ENCODE results near the gene PTPRQ.

The PTPRQ gene

DNA sequence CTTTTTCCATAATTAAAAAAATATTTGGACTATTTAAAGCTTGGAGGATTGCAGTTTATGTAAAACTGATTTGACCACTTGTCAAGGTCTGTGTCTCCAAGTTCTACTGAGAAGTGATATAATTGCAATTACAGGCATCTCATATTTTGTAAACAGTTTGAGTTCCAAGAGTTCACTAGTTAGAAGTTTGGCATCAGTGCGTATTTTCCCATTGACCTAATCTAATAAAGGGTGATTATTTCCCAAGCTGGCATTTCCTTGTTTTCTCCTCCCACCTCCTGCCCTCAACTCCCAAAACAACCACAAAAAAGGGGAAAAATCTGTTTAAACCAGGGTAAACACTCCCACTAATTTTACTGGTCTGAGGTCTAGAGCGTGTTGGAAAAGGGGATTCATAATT is 260.4 kb downstream of the PTPRQ start:
- DNase-seq (ENCODE audit: low read depth), result no peak

DNA sequence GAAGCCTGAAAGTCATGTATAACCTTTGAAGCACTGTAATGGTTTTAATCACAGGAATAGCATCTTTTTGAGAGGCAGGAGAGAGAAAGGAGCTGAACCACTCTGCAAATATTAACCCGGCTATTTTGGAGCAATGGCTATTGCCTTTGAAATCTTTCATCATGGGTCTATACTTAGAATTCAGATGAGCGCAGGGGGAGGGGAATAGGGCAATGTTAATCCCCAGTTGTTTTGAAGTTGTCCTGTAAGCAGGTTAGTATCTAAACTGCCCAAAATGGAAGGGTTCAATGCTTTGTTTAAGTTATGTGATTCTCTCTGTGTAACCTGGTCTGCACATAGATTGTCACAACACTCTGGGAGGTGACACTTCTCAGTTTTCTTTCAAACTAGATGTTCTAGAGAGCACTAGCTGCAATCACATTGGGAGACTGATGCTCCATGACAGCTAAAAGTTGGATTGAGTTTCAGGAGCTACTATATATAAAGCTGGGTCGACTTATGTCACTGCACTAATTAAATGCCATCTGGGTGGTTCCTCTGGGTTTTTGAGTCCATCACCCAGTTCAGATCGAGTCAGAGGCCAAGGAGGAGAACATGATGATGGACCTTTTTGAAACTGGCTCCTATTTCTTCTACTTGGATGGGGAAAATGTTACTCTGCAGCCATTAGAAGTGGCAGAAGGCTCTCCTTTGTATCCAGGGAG is 263.2 kb downstream of the PTPRQ start, which contains the start of gene MYF6:
TSS of gene MYF6 (plus strand) at position 509 of the 704 bp plus-strand sequence. CDS start at position 595, 86 bp downstream.
- no peak for DNase-seq (ENCODE audit: low read depth)

DNA sequence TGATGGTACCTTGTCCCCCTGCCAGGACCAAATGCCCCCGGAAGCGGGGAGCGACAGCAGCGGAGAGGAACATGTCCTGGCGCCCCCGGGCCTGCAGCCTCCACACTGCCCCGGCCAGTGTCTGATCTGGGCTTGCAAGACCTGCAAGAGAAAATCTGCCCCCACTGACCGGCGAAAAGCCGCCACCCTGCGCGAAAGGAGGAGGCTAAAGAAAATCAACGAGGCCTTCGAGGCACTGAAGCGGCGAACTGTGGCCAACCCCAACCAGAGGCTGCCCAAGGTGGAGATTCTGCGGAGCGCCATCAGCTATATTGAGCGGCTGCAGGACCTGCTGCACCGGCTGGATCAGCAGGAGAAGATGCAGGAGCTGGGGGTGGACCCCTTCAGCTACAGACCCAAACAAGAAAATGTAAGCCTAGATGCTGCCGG is 263.8 kb downstream of the PTPRQ start:
- DNase-seq (ENCODE audit: low read depth), result no peak

DNA sequence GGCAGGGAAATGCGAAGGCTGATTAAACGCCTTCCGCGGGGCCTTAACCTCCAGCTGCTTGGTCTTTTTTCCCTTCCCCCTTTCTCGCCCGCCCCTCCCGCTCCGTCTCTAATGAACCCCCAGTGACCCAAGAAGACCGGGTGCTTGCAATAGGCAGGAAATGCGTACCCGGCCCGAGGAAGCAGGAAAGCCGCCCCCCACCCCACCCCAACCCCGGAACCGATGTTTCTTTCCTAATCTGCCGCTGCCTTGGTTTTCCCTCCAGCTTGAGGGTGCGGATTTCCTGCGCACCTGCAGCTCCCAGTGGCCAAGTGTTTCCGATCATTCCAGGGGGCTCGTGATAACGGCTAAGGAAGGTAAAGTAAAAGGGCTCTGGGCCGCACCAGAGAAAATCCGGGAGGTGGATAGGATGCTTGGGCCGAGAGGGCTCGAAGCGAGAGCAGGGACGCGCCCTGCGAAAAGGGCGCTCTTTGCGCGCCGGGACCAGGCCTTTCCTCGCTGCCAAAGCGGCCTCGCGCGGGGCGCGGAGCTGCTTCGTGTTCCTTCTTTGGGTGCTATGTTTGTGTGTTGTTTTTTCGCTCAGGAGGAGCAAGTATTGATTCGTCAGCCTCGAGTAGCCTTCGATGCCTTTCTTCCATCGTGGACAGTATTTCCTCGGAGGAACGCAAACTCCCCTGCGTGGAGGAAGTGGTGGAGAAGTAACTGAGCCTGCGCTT is 264.4 kb downstream of the PTPRQ start:
- DNase-seq (ENCODE audit: low read depth), result no peak

DNA sequence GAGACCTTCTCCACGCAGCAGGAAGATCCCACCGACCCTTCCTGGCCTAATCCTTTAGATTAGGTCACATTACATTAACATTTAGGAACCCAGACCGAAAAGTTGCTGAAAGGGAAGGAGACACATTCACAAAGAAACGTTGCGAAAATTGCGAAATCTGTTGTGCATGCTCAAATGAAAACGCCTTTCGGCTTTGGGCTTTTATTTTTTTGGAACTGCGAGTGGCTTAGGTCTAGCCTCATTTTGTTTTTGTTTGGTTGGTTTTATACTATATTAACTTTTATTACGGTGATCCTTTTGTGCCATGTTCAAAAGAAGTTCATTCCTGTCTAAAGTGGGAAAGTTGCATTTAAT is 264.9 kb downstream of the PTPRQ start:
- DNase-seq (ENCODE audit: low read depth), result no peak

DNA sequence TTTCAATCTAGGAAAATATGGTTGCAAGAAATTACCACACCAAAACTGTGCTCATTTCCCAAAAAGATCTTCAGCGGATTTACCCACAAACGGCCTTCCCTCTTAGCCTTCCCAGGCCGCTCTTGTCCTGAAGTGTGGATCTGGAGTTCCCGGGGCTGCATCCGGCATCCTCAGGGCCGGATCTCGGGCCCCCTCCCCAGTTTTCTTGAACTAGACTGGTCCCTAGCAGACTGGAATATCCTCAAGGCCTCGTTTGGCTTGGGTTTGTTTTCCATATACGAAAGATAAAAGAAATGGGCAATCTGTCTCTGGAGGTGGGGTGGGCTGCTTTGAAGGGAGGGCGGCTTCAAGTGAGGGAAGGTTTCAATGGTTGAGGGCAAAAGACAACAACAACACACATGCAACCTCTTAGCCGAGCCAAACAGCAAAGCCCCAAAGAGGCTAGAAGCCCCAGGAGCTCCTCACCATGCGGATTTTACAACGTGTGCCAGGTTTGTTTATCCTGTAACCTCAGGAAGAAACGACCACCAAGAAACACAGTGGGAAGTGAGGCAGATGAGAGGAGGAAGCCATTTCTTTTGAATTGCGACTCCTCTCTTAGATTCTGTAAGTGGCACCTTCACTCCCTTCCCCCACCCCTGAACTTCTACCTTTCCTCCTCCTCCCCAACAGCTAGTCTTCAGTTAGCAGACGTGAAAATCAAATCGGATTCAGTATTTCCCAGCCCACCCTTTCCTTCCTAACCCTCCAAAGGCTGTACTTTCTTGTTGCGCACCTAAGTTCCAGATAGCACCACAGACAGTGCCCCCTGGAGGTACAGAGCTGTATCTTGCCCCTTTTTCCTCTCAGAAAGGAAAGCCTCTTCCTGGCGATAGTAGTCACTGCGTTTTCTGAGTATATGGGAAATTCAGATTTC is 266.0 kb downstream of the PTPRQ start:
- no peak for DNase-seq (ENCODE audit: low read depth)

DNA sequence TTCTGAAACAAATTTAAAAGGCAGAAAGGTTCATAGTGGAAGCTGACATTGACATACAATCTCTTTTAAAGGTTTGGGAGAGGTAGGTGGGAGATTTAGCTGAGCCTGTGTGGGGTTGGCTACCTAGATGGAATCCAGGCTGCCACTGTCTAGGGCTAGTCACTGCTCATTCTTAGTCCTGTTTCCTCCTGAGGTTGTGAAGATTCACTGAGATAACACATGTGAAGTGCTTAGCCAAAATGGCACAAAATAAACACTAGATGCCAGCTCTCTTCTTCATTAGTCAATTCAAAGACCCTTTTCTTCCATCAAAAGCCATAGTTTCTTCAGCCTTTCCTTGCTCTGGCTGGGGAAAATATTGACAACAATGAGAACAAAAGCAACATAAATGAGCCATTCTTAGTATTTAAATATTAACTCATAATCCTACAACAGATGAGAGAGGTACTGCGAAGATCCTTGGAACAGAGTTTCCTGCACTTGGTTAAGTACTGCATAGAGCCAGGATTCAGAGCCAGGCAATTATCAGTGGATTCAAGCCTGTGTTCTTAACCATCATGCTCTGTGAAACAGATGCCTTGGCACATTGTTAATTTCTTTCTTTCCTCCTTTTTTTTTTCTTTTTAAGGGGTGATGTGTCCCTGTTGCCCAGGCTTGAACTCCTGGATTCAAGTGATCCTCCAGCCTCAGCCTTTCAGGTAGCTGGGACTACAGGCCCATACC is 266.9 kb downstream of the PTPRQ start:
- no peak for DNase-seq (ENCODE audit: low read depth)

DNA sequence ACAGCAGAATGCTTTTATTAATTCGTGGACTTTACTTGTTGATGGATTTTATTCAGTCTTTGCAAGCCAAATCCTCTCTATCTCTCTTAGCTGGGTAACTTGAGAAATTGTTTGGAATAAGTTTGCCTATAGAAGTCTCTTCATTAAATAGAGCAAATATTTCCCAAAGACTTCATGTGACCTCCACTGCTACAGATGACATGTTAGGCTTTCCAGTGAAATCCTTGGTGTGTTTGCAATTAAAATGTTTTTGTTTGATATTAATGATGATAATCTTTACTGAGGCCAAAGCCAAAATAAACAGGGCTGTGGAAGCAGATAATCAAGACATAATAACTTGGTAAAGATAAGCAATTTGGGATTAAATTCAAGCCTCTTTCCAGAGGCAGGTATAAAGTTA is 267.8 kb downstream of the PTPRQ start:
- no peak for DNase-seq (ENCODE audit: low read depth)

DNA sequence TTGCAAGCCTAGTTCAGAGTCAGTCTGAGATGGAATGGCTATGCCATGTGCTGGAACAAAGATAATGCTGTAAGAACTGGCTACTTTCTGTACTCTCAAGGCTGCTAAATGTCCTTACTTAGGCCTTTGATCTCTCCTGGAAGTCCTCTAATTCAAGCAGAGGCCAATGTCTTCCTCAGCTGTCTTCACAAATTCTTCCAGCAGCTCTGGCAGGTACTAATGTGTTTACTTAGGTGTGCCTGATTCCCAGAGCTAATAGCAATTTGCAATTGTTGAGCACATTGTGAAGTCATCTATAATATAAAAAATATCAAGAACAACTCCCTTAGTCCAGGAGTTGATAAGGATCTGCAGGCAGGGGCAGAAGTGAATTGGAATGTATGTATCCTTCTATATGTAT is 268.8 kb downstream of the PTPRQ start:
- DNase-seq (ENCODE audit: low read depth), result no peak

DNA sequence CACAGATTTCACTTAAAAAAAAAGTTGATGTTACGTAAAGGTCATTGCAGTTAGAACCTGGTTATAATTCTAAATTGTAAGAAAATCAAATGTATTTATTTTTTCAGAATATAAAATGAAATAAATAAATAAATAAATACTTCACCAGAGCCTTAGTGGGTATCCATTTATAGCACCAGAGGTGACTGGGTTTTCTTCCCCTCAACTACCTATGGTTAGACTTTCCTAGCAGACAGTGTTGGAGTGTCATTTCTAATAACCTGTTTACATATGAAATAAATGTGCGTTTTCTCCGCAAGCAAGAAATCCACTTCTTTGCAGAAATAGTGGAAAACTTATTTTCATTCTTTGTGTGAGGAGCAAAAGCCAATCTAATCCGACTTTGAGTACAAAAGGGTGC is 269.4 kb downstream of the PTPRQ start:
- DNase-seq (ENCODE audit: low read depth), result no peak

DNA sequence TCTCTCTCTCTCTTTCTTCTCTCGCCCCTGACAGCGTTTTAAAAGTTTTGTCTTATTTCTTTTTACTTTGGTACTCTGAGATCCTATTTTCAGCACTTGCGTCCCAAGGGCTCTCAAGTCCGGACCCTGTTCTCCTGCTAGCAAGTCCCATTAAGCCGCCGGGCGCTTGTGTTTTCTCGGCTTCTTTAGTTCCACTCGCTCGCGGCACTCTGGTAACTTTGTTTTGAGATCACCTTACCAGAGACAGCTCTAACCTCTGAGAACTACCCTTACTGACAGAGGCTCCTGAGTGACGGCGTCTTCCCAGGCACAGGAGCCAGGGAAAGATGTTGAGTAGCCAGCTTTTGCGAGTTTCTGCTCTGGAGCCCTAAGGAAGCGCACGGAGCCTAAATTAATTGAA is 270.0 kb downstream of the PTPRQ start:
- no peak for DNase-seq (ENCODE audit: low read depth)

DNA sequence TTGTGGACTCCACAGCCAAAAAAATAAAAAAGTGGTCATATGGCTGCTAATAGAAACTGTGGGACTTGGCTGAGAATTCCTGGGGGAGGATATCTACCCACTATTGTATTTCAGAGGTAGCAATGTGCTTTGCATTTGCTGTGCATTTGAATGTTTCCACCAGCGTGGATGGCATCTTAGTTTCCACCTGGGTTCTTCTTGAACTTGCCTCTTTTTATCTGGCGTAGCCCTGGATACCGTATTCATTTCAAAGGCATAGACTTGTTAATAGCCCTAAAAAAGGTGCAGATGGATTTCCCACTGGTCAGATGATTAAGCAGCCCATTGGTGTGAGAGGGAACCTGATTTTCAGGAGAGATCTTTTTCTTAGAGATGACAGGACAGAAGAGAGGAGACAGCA is 270.8 kb downstream of the PTPRQ start:
- no peak for DNase-seq (ENCODE audit: low read depth)

DNA sequence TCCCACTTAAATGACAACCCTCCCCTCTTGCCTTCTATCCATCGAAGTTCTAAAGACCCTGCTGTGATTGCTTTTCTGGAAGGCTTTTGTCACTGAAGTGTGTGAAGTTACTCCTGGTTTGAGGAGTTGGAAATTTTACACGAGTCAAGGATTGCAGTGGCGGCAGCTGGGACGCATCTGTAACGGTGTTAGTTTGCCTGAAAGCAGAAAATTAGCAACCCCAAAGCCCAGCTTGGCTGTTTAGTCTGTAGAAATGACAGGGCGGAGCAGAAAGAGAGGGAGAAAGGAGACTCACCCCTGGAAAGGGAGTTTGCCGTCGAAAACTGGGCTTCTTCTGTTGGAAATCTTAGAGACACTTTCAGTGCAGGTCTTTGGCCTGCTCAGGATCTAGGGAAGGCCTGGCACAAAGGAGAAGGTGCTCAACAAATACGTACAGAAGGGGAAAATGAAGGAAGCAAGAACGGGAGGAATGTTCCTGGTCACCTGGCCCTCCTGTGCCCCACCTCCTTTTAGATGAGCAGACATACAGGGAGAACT is 271.7 kb downstream of the PTPRQ start:
- DNase-seq (ENCODE audit: low read depth), result no peak

DNA sequence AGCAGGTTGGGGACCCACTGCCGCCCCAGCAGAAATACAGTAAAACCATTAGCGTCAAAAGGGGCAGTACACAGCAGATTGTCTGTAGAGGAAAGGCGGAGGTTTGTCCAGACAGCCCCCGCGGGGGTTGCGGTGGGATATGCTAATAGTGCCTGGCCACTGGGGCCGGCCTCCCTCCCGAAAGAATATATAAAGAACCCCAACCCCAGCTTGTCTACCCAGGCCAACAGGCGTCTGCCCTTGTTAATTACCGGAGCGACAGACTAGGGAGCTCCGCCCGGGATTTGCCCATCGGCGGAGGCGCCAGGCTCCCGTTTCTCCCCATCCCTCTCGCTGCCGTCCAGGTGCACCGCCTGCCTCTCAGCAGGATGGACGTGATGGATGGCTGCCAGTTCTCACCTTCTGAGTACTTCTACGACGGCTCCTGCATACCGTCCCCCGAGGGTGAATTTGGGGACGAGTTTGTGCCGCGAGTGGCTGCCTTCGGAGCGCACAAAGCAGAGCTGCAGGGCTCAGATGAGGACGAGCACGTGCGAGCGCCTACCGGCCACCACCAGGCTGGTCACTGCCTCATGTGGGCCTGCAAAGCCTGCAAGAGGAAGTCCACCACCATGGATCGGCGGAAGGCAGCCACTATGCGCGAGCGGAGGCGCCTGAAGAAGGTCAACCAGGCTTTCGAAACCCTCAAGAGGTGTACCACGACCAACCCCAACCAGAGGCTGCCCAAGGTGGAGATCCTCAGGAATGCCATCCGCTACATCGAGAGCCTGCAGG is 272.8 kb downstream of the PTPRQ start, which contains the start of gene MYF5:
TSS of gene MYF5 (plus strand) at position 217 of the 774 bp plus-strand sequence. CDS start at position 369, 152 bp downstream.
- no peak for DNase-seq (ENCODE audit: low read depth)

DNA sequence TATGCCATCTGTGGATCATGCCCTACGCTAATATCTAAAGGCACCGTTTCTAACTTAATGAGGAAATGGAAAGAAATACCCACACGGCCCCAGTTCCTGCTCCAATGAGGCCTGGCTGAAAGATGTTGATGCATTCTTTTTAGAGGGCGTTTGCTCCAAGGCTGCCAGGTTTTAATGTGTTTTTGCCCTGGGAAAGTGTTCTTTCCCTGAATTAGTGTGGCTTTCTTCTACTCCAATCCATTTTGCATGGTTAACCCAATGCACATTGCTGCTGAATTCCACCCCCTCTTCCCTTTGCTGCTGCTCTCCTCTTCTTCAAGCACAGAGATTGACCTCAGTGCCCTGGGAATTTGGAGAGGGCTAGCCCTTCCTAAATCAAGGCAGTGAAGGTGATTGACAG is 273.8 kb downstream of the PTPRQ start:
- no peak for DNase-seq (ENCODE audit: low read depth)

DNA sequence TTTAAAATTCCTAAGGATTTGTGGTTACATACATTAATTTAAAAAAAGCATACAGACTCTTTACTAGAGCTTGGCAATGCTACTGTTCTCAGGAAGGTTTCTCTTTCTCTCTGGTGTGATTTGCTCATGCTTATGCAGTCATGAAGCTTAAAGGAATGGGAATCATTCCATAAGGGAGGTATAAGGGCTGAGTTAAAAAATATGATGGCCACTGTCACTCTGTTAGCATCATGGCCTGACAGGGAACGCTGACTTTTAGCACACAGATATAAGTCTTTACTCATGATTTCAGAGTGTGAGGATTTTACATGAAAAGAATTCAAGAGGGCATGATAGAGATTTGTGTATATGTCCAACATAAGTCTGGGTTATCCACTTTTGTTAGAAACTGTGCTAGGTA is 276.5 kb downstream of the PTPRQ start:
- DNase-seq (ENCODE audit: low read depth), result no peak

DNA sequence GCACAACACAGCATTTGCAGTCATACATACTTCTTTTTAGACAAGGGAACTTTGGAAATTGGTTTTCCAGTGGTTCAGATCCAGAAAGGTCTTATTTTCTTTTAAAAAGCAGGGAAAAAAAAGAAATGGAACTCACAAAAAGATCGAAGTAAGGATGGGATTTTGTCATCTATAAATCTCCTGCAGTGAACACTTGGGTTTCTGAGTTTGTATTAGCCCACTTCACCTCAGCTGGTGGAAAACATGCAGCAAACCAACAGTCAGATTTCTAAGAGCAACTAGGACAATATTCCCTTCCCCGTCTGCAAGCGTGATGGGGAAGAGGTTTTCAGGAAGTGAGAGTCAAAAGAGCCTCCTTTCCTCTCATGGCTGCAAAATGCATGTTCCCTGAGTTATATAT is 277.3 kb downstream of the PTPRQ start:
- no peak for DNase-seq (ENCODE audit: low read depth)
